ENCODE data around the gene CKMT1B.
"Not testable (repeated sequence)": the region's sequence is repeated elsewhere in the genome, so short reads cannot be mapped to it uniquely, and the experiment has no call there.

The CKMT1B gene

DNA sequence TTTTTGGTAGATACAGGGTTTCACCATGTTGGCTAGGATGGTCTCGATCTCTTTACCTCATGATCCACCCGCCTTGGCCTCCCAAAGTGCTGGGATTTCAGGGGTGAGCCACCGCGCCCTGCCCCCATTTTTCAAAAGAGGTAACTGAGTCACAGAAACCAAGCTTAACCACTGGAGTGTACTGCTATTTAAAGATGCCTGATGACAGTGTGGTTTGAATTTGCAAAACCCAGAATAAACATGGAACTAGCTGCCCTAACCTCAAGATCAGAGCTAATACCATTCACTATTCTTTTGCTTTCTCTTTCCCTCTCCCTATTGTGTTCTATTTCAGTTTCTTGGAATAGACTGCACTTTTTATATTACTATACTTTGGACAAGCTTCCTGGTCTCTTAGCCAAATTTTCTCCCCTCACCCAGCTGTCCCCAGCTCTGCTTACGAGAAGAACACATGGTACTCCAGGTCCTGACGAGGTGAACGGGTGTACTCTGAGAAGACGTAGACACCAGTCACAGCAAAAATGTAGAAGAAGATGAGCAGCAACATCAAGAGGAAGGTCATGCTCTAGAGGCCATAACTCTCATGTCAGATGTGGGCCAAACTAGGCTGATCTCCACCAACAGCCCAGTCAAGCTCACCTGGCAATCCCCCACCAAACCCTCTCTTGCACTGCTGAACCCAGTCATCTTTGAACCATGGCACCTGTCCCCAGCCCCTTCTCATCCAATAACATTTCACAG, 44.8 kb downstream of the CKMT1B start:
- not testable (repeated sequence) for DNase-seq (ENCODE audit: low read depth)

Data from activated T-helper 9 cell treated with anti-CD3 and anti-CD28 coated beads, Interleukin-2, amount 50 U/mL, for 16 hours (primary cell).